ENCODE measurements around the gene SELPLG.
"Not testable (repeated sequence)": the region's sequence is repeated elsewhere in the genome, so short reads cannot be mapped to it uniquely, and the experiment has no call there.

Gene SELPLG

GRCh38 chr12:108589840-108590229 is 43.9 kb downstream of the SELPLG start:
- DNase-seq (ENCODE audit: low read depth): no peak

GRCh38 chr12:108589028-108589839 is 44.5 kb downstream of the SELPLG start:
- no peak for DNase-seq (ENCODE audit: low read depth)

- DNase-seq (ENCODE audit: low read depth): no peak
Observed at GRCh38 chr12:108587826-108588225, 45.9 kb downstream of the SELPLG start.

- no peak for DNase-seq (ENCODE audit: low read depth)
Observed at GRCh38 chr12:108586306-108586705, 47.4 kb downstream of the SELPLG start.

GRCh38 chr12:108585864-108586263 is 47.8 kb downstream of the SELPLG start:
- DNase-seq (ENCODE audit: low read depth): no peak

GRCh38 chr12:108584456-108585065 is 49.1 kb downstream of the SELPLG start:
- no peak for DNase-seq (ENCODE audit: low read depth)

- DNase-seq (ENCODE audit: low read depth): no peak
Observed at GRCh38 chr12:108583991-108584390, 49.7 kb downstream of the SELPLG start.

GRCh38 chr12:108582978-108583770 is 50.5 kb downstream of the SELPLG start:
- DNase-seq (ENCODE audit: low read depth): no peak

- no peak for DNase-seq (ENCODE audit: low read depth)
Observed at GRCh38 chr12:108582509-108582908, 51.2 kb downstream of the SELPLG start.

- no peak for DNase-seq (ENCODE audit: low read depth)
Observed at GRCh38 chr12:108581311-108582227, 52.1 kb downstream of the SELPLG start.

GRCh38 chr12:108580531-108580930 is 53.2 kb downstream of the SELPLG start:
- DNase-seq (ENCODE audit: low read depth): no peak

- DNase-seq (ENCODE audit: low read depth): no peak
Observed at GRCh38 chr12:108578813-108579212, 54.9 kb downstream of the SELPLG start.

GRCh38 chr12:108578264-108578663 is 55.4 kb downstream of the SELPLG start:
- no peak for DNase-seq (ENCODE audit: low read depth)

GRCh38 chr12:108577458-108577857 is 56.2 kb downstream of the SELPLG start:
- DNase-seq (ENCODE audit: low read depth): no peak

- DNase-seq (ENCODE audit: low read depth): no peak
Observed at GRCh38 chr12:108576660-108577234, 56.9 kb downstream of the SELPLG start.

GRCh38 chr12:108575199-108575912 is 58.3 kb downstream of the SELPLG start:
- DNase-seq (ENCODE audit: low read depth): no peak

GRCh38 chr12:108574276-108574675 is 59.4 kb downstream of the SELPLG start:
- DNase-seq (ENCODE audit: low read depth): not testable (repeated sequence)

- no peak for DNase-seq (ENCODE audit: low read depth)
Observed at GRCh38 chr12:108573317-108573716, 60.4 kb downstream of the SELPLG start.

- no peak for DNase-seq (ENCODE audit: low read depth)
Observed at GRCh38 chr12:108572166-108572790, 61.4 kb downstream of the SELPLG start.
